ENCODE data around the gene MCMBP. TPM values are rescaled to one million over a fixed set of nuclear protein-coding genes. Genes with fewer than 3 reads are reported as not detected.
"Not testable (repeated sequence)": the region's sequence is repeated elsewhere in the genome, so short reads cannot be mapped to it uniquely, and the experiment has no call there.

Gene MCMBP
- total RNA-seq, 1 donor from 2014 or later = 62.7 TPM

GRCh38 chr10:119827430-119827829, 45.2 kb downstream of the MCMBP start:
- DNase-seq = no peak

- no peak for DNase-seq
Measured at GRCh38 chr10:119826771-119827170, 45.9 kb downstream of the MCMBP start.

DNA sequence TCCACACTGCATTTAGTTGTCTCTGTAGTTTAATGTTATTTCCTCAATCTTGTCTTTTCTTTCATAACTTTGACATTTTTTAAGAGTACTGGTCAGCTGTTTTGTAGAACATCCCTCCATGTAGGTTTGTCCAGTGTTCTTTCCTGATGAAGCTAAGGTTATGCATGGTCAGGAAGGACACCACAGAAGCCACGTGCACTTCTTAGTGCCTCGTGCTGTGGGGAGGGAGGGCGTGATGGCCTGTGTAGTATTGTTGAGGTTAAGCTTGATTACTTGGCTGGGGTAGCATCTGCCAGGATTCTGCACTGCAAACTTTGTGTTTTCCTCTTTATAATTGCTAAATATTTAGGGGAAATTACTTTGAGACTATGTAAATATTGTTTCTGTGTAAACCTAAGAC, 48.3 kb downstream of the MCMBP start:
- no peak for DNase-seq

DNA sequence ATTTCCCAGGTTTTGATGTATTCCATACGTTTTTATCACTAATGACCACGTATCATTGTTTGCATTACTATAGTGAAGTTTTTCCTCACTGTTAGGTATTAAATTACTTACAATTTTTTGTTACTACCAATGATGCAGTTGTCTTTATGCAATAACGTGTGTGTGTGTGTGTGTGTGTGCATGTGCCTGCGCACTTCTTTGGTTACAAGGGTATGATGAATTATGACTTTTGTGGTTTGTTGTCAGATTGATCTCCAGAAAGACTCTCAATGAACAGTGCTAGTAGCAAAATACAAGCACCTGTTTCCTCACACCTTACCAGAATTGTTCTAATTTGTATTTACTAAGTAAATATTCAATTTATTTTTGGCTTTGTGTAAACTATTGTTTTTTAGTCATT, 51.5 kb downstream of the MCMBP start:
- no peak for DNase-seq

DNA sequence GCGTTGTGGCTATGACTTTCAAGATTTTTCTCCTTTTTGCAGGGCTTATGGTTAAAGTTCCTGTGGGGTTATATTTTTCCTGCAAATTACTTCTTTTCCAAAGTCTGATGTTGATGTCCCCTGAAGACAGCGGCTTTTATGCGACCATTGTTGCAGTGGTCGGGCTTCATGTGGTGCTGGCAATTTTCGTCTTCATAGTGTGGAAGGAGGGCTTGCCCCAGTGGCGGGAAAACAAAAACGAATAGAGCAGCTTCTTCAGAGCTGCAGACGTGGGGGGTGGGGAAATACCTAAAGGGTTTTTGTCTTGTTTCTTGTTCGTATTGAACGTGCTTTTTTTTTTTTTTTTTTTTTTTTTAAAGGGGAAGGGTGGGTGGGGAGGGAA, 53.8 kb downstream of the MCMBP start:
- no peak for DNase-seq

DNA sequence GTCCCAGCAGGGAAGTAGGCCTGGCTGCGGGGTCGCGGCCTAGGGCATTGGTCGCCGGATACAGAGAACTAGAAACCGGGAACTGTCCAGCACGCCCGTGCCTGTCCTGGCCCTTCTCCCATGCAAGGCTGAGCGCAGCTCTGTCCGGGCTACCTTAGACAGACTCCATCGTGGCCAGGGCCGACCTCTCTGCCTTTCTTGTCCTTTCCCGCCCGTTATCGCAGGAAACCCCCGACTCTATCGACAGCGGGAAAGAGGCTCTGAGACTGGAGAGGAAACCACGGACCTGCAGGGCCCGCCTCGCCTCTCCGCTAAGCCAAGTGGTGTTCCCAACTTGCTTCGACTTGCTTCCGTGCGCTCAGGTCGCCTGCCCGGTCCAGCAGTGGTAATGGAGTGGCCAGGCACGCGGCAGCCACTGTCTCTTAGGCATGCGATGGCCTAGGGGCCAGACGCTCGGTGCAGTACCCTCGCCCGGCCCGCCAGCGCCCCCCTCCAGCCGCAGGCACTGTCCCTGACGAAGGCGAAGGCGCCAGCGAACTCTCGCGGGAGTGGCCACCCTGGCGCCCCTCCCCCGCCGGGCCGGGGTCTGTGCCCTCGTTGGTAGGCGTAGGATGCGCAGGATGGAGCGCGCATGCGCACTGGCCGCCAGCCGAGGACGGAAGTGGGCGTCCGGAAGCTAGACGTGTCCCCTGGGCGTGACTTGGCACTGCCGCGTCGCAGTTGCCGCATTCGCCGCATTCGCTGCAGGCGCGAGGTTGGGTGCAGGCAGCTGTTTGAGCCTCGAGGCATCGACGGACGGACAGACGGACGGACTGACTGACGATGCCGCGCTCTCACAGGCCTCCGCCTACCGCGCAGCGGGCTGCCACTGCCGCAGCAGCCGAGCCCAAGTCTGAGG, 54.4 kb downstream of the MCMBP start:
- peak; percentile 38 for DNase-seq

GRCh38 chr10:119815671-119816070, 57.0 kb downstream of the MCMBP start:
- DNase-seq = no peak

GRCh38 chr10:119812684-119813083, 60.0 kb downstream of the MCMBP start:
- DNase-seq = no peak

- DNase-seq = no peak
Measured at GRCh38 chr10:119811122-119811521, 61.5 kb downstream of the MCMBP start.

DNA sequence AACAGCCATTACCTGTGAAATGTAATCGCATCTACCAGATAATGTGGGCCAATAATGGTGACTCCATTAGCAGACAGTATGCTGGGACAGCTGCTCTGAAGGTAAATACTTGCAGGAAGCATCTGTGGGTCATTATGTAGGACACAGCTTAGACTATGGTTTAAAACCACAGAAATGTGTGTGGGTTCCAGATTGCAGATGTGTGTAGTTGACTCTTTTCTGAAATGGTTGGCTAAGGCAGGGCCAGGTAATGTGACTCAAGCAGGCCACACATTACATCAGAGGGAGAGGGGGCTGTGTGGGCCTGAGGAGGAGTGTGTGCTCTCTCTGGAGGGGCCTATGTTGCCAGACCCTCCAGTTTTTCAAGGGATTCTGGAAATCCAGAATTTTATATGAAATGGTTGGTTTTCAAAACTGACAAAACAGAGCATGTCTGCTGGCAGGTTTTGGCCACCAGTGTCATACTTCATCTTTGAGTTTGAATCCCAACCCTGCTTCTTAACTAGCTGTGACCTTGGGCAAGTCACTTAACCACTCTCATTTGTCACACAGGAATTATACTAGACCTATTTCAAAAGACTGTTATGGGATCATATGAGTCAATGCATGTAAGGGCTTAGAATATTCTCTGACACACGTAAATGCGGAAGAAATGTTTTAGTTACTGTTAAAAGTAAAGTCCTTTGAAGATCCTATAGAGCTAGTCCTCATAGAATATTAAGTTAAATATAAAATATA, 64.5 kb downstream of the MCMBP start:
- no peak for DNase-seq

DNA sequence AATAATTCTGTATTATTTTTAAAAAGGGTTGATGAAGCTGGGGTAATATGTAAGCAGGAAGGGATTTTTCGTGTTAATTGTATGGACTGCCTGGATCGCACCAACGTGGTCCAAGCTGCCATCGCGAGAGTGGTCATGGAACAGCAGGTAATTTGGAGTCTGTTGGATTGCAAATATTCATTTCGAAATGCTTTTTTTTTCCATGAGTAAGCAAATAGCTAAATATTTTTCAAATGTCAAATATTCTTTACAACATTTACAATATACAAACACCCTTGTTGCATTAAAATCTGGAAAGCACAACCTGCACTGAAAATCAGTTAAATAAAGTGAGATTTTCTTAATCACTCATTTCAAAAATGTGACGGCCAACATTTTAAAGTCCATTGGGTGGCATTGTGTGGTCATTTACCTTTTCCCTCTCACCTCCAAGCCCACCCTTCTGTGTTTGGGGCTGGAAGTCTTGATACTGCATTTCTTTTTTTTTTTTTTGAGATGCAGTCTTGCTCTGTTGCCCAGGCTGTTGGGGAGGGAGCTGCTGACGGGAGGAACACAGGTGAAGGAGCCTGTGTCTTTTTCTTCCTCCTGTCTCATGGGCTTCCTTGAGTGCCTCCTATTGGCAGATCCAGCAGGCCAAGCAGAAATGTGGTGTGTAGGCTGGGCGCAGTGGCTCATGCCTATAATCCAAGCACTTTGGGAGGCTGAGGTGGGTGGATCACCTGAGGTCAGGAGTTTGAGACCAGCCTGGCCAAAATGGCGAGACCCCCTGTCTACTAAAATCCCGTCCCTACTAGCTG, 66.1 kb downstream of the MCMBP start:
- no peak for DNase-seq

DNA sequence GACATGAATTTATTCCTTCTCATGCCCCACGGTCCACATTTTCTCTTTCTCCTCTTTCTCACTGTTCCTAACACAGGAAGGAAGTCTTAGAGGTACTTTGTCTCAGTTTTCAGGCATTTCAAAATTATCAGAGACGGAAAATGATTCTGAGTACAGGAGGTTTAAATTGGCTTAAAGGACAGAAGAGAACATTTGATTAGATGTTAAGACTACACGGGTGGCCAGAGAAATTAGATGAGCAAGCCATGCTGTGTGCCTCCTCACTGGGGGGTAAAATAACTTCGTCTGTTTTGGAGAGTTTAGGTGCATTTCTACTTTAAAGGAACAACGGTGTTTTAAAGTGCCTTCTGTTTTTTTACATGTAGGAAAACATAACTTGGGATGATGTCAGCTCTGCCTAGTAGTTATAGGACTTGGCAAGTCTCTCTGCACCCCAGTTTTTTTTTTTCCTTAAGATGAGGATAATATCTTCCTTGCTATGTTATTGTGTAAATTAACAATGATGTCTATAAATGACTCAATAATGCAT, 66.9 kb downstream of the MCMBP start:
- DNase-seq = no peak

- DNase-seq = no peak
Measured at GRCh38 chr10:119803264-119803663, 69.4 kb downstream of the MCMBP start.

- DNase-seq = no peak
Measured at GRCh38 chr10:119801998-119802538, 70.6 kb downstream of the MCMBP start.

DNA sequence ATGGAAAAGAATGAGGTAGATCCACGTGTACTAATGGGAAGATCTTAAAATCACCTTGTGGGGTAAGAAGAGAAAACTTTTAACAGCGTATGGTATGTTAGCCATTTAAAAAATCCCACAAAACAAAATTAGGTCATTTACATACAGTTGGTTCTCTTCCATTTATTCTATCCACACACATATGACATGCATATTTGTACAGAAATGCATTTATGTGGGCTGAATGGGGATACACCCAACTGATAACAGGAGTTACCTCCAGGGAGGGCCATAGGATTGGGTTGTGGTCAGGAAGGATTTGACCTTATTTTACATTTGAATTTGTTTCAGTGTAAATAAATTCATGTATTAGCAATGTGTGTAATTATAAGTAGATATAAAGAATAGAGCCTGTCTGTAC, 71.5 kb downstream of the MCMBP start:
- no peak for DNase-seq

- no peak for DNase-seq
Measured at GRCh38 chr10:119796039-119796438, 76.6 kb downstream of the MCMBP start.

- not testable (repeated sequence) for DNase-seq
Measured at GRCh38 chr10:119795101-119795500, 77.5 kb downstream of the MCMBP start.

GRCh38 chr10:119786117-119786769, 86.4 kb downstream of the MCMBP start:
- DNase-seq = no peak

GRCh38 chr10:119784340-119785067, 88.1 kb downstream of the MCMBP start:
- DNase-seq = no peak

GRCh38 chr10:119783665-119784027, 89.0 kb downstream of the MCMBP start:
- DNase-seq = no peak
